ENCODE data around the gene C10orf90. TPM values are rescaled to one million over a fixed set of nuclear protein-coding genes. Genes with fewer than 3 reads are reported as not detected.

Gene C10orf90
- total RNA-seq, 2 donors from 2014 or later = 0.33 TPM; not detected in 1

GRCh38 chr10:126465771-126466170 lies 204.7 kb downstream of the C10orf90 start:
- H3K4me1 ChIP-seq (ENCODE audit: control insufficient read depth, insufficient read depth, low read length) = no peaks in the 10 kb centered on the region
- Mint-ChIP-seq H3K27ac (no peak overlapping the region), H3K36me3 (ENCODE audit: low read depth) (no peaks in the 10 kb centered on the region), H3K4me3 (no peak overlapping the region), H3K27me3 (ENCODE audit: insufficient read depth) (peaks cover 7% of the 10 kb centered on the region), H3K4me1 (no peaks in the 10 kb centered on the region), H3K9me3 (no peaks in the 10 kb centered on the region)
- H3K9me3 ChIP-seq (ENCODE audit: control insufficient read depth, low read length) = no peaks in the 10 kb centered on the region
- no peak for DNase-seq
- H3K27ac ChIP-seq (ENCODE audit: low read depth, low read length) = no peak overlapping the region
- H3K27me3 ChIP-seq (ENCODE audit: control insufficient read depth, insufficient read depth, low read length, poor library complexity, severe bottlenecking) = no peaks in the 10 kb centered on the region
- no peak overlapping the region for H3K4me3 ChIP-seq (ENCODE audit: low read length)
- WGBS, 2 experiments (ENCODE audit: insufficient coverage in 1 of 2, insufficient read length in 1 of 2) = 67% methylated on average over 1 of the region's 1 CpG; no CpG with 5 or more reads in 1 of the 2 experiments
- TF ChIP-seq CTCF (conservative IDR thresholded peaks at IDR 0.05) = peak; percentile 35
- no peak overlapping the region for H3K9ac ChIP-seq (ENCODE audit: extremely low read depth, low read length, poor library complexity, severe bottlenecking)
- H3K36me3 ChIP-seq (ENCODE audit: control insufficient read depth, insufficient read depth, low read length) = no peaks in the 10 kb centered on the region

DNA sequence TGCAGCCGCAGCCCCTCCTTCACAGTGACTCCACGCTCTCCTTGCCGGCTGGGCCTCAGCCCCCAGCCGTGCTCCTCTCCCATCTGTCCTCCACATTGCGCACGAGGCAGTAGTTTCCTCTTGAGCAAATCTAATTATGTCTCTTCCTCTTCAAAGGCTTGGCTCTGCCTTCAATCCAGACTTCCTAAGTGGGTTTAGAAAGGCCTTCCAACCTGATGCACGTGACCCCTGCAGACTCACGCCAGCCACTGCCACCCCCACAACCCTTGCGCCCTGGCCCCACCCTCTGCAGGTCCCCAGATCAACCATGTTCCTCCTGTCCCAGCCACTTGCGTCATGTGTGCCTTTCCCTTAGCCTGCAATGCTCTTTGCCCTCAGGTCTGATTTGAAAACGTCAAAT lies 207.2 kb downstream of the C10orf90 start:
- peaks cover 14% of the 10 kb centered on the region for H3K27me3 Mint-ChIP-seq (ENCODE audit: insufficient read depth)
- H3K4me1 ChIP-seq (ENCODE audit: control insufficient read depth, insufficient read depth, low read length) = peaks cover 6% of the 10 kb centered on the region
- H3K9me3 ChIP-seq (ENCODE audit: control insufficient read depth, low read length) = no peaks in the 10 kb centered on the region
- no peaks in the 10 kb centered on the region for H3K27me3 ChIP-seq (ENCODE audit: control insufficient read depth, insufficient read depth, low read length, poor library complexity, severe bottlenecking)
- H3K4me3 Mint-ChIP-seq = no peak overlapping the region
- H3K27ac ChIP-seq (ENCODE audit: low read depth, low read length) = no peak overlapping the region
- no peaks in the 10 kb centered on the region for H3K9me3 Mint-ChIP-seq
- no peak for DNase-seq
- no peak overlapping the region for H3K27ac Mint-ChIP-seq
- TF ChIP-seq CTCF (conservative IDR thresholded peaks at IDR 0.05) = no peak
- WGBS, 2 experiments (ENCODE audit: insufficient coverage in 1 of 2, insufficient read length in 1 of 2) = 93 to 95% methylated on average over 11 of the region's 11 CpGs
- H3K4me3 ChIP-seq (ENCODE audit: low read length) = no peak overlapping the region
- no peaks in the 10 kb centered on the region for H3K36me3 ChIP-seq (ENCODE audit: control insufficient read depth, insufficient read depth, low read length)
- no peaks in the 10 kb centered on the region for H3K36me3 Mint-ChIP-seq (ENCODE audit: low read depth)
- H3K4me1 Mint-ChIP-seq = peaks cover 3% of the 10 kb centered on the region
- no peak overlapping the region for H3K9ac ChIP-seq (ENCODE audit: extremely low read depth, low read length, poor library complexity, severe bottlenecking)

DNA sequence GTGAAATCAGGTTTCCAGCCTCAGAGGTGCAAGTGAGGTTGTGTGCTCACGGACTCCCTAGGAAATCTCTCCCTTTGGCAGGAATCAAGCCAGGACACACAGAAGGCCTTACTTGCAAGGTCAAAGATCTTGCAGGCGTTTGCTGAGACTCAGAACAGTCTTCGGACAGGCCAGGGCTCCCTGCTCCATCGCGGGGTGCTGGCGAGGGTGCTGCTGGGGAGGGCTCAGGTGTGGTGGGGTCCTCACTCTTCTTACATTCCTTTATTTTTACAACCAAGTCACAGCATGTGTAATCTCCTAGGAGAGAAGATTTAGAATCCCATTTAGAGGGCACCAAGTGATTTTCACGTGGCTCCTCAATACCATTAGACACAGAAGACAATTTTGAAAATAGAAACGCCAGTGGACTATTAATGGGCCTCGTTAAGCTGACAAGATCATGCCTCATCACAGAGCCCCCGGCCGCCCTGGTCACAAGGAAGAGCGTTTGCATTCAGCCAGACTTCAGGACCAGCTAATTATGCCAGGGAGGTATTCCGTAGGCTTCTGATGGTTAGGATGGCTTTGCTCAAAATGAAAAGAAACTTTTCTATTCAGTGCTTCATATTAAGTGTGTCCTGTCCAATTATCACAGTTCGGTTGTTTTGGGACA lies 209.1 kb downstream of the C10orf90 start:
- H3K9me3 Mint-ChIP-seq = no peaks in the 10 kb centered on the region
- no peak for TF ChIP-seq CTCF (conservative IDR thresholded peaks at IDR 0.05)
- peaks cover 4% of the 10 kb centered on the region for H3K4me1 Mint-ChIP-seq
- Histone ChIP-seq H3K36me3 (ENCODE audit: control insufficient read depth, insufficient read depth, low read length) (no peaks in the 10 kb centered on the region), H3K4me3 (ENCODE audit: low read length) (no peak overlapping the region), H3K27ac (ENCODE audit: low read depth, low read length) (no peak overlapping the region), H3K9ac (ENCODE audit: extremely low read depth, low read length, poor library complexity, severe bottlenecking) (no peak overlapping the region), H3K4me1 (ENCODE audit: control insufficient read depth, insufficient read depth, low read length) (peaks cover 8% of the 10 kb centered on the region), H3K27me3 (ENCODE audit: control insufficient read depth, insufficient read depth, low read length, poor library complexity, severe bottlenecking) (no peaks in the 10 kb centered on the region), H3K9me3 (ENCODE audit: control insufficient read depth, low read length) (no peaks in the 10 kb centered on the region)
- no peak for DNase-seq
- peaks cover 16% of the 10 kb centered on the region for H3K27me3 Mint-ChIP-seq (ENCODE audit: insufficient read depth)
- no peaks in the 10 kb centered on the region for H3K36me3 Mint-ChIP-seq (ENCODE audit: low read depth)
- no peak overlapping the region for H3K27ac Mint-ChIP-seq
- H3K4me3 Mint-ChIP-seq = no peak overlapping the region
- 91% methylated on average over 6 to 14 of the region's 14 CpGs for WGBS, 2 experiments (ENCODE audit: insufficient coverage in 1 of 2, insufficient read length in 1 of 2)

Data from endodermal cell (in vitro differentiated cells).